Stimulated activated CD4-positive, alpha-beta T cell treated with anti-CD3 and anti-CD28 coated beads, Interleukin-1b, Interleukin-23, amount 100 ng/mL, for 1 hour (primary cell): ENCODE results near the gene TRABD2A.
"Not testable (repeated sequence)": the region's sequence is repeated elsewhere in the genome, so short reads cannot be mapped to it uniquely, and the experiment has no call there.

Experiments used
- DNase-seq, 2 donors: peaks; one replicate each; pipeline ENCODE4 v3.0.0-alpha.2; 2020; ENCODE audit warnings: low read depth in 2 of 2

Gene TRABD2A

GRCh38 chr2:84778911-84779690, 101.8 kb downstream of the TRABD2A start:
- no peak for DNase-seq

DNA sequence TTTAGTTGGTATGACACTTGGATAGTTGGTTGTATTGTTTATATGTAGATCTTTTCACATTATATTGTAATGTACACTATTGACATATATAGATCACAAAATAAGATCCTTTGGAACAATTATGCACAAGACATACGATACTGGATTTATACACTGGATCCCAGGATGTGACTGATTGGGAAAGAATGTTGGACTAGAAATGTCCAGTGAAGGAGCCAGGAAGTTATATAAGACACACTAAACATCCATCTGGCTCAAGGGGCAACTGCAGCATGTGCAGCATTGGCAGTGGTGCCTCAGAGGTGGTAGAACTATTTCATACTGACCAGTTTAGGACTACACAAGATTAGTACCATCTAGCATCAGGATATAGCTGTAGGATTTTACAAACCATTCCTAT, 104.9 kb downstream of the TRABD2A start:
- DNase-seq = no peak

GRCh38 chr2:84773562-84773961, 107.3 kb downstream of the TRABD2A start:
- not testable (repeated sequence) for DNase-seq
